GM23248 (cell line): ENCODE measurements around the gene SCCPDH. TPM values are rescaled to one million over a fixed set of nuclear protein-coding genes. Genes with fewer than 3 reads are reported as not detected.

Experiments
- DNase-seq: peaks from one replicate; pipeline ENCODE4 v3.0.0-alpha.2; 2015
- H2AFZ ChIP-seq: fragments of 200-600 bp; sonication (generic); 2 replicates; pipeline ENCODE4 v1.6.1; 2016; ENCODE audit warnings: antibody characterized with exemption
- H3F3A ChIP-seq: fragments of 200-600 bp; sonication (generic); 2 replicates; pipeline ENCODE4 v1.6.1; 2016; ENCODE audit warnings: mild to moderate bottlenecking, antibody characterized with exemption, mixed run types; ENCODE audit not compliant: insufficient read depth
- H3K27ac ChIP-seq: fragments of 200-600 bp; sonication (generic); 2 replicates; pipeline ENCODE4 v1.5.1; 2016; ENCODE audit warnings: mild to moderate bottlenecking
- H3K27me3 ChIP-seq: fragments of 200-600 bp; sonication (generic); replicated peaks from 2 replicates; pipeline ENCODE4 v1.6.1; 2016; ENCODE audit warnings: mild to moderate bottlenecking; ENCODE audit not compliant: insufficient read depth
- H3K36me3 ChIP-seq: fragments of 200-600 bp; sonication (generic); 2 replicates; pipeline ENCODE4 v1.6.1; 2016; ENCODE audit warnings: low read depth, mild to moderate bottlenecking
- H3K4me1 ChIP-seq: fragments of 200-600 bp; sonication (generic); 2 replicates; pipeline ENCODE4 v1.6.1; 2016; ENCODE audit warnings: mild to moderate bottlenecking; ENCODE audit not compliant: insufficient read depth
- H3K4me2 ChIP-seq: fragments of 200-600 bp; sonication (generic); one replicate; pipeline ENCODE4 v1.6.1; 2016; ENCODE audit warnings: mild to moderate bottlenecking; ENCODE audit not compliant: unreplicated experiment
- H3K4me3 ChIP-seq: fragments of 200-600 bp; sonication (generic); 2 replicates; pipeline ENCODE4 v1.5.1; 2016; ENCODE audit warnings: mild to moderate bottlenecking
- H3K79me2 ChIP-seq: fragments of 200-600 bp; sonication (generic); 2 replicates; pipeline ENCODE4 v1.6.1; 2016; ENCODE audit warnings: mild to moderate bottlenecking; ENCODE audit not compliant: insufficient read depth
- H3K9ac ChIP-seq: fragments of 200-600 bp; sonication (generic); 2 replicates; pipeline ENCODE4 v1.6.1; 2016; ENCODE audit warnings: mild to moderate bottlenecking
- H3K9me2 ChIP-seq: fragments of 200-600 bp; sonication (generic); 2 replicates; pipeline ENCODE4 v1.6.1; 2016; ENCODE audit warnings: mixed run types, mild to moderate bottlenecking, moderate library complexity; ENCODE audit not compliant: insufficient read depth
- H3K9me3 ChIP-seq: fragments of 200-600 bp; sonication (generic); one replicate; pipeline ENCODE4 v1.6.1; 2017; ENCODE audit warnings: low read depth
- H4K20me1 ChIP-seq: fragments of 200-600 bp; sonication (generic); 2 replicates; pipeline ENCODE4 v1.6.0; 2016; ENCODE audit not compliant: insufficient read depth
- EZH2 ChIP-seq: fragments of 200-600 bp; sonication (generic); IDR thresholded peaks from 2 replicates; pipeline ENCODE4 v1.6.1; 2018; ENCODE audit warnings: antibody characterized with exemption, mild to moderate bottlenecking; ENCODE audit not compliant: insufficient read depth, poor library complexity, severe bottlenecking
- EZH2phosphoT487 ChIP-seq: fragments of 200-600 bp; sonication (generic); IDR thresholded peaks from 2 replicates; pipeline ENCODE4 v1.6.1; 2018; ENCODE audit warnings: antibody characterized with exemption, moderate library complexity, mild to moderate bottlenecking, low read depth; ENCODE audit not compliant: insufficient read depth
- WGBS, 2 experiments: methylation state at CpG; one replicate each; pipeline ENCODE4 v1.1.6; 2015 to 2017; ENCODE audit warnings: low lambda C conversion rate in 2 of 2, low coverage in 1 of 2; ENCODE audit errors: missing lambda C conversion rate in 2 of 2; 5-methylcytosine and 5-hydroxymethylcytosine counted together
- in situ Hi-C: fragments of 300-500 bp; cut with MboI; formaldehyde crosslinking; loops from 2 replicates; pipeline ENCODE4 v1.15.0; 2020
- polyA plus RNA-seq: library from polyadenylated mRNA; unstranded; fragments of >200 nt; fragmentation: Nextera tagmentation; extraction: Ambion mirVana; gene quantifications from 2 replicates; pipeline ENCODE4 v1.2.1, GENCODE V29; 2016
- total RNA-seq: library from RNA; depleted of rRNA; stranded (reverse); fragments of >200 nt; shearing (Covaris generic); gene quantifications from 2 replicates; pipeline ENCODE4 v1.2.3, GENCODE V29; 2014

Gene SCCPDH
- total and polyA plus RNA-seq, 2 experiments from 2014 or later = 36.3 to 37.5 TPM

DNA sequence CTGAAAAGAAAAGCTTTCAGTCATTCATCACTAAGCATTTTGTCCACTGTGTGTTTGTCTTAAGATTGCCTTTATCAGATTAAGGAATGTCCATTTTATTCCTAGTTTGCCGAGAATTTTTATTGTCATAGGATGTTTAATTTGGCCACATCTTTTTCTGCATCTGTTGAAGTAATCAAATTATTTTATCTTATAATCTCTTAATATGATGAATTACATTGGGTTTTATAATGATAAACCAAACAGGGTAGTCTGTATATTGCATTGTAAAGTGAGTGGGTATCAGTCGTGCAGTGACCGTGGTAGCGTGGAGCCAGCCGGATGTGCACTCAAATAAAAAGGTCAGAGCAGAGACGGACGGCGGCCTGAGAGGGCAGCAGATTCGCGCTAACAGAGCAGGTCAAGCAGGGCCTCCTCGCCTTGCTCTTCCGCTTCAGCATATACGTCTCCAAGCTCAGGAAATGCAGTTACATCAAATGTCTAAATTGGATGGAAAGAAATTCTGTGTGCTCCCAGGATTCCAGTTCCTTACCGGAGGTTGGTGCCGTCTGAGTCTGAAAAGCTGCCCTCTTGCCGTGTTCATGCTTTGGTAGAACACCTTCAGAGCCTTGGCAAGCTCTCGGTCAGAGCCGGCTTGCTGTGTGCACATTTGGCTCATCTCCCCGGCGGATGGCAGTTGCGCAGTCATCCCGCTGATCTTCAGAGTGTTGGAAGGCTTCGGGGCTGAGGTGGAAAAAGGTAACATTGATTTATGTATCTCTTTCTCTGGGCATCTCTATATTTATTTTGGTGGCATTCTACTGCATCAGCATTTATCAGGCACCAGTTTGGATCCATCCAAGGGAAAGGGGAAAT lies 51.5 kb downstream of the SCCPDH start:
- TF ChIP-seq EZH2phosphoT487 (no peak), EZH2 (no peak)
- Histone ChIP-seq H4K20me1 (no peaks in the 10 kb centered on the region), H3K9me3 (no peaks in the 10 kb centered on the region), H3K9ac (no peak overlapping the region), H3K4me1 (no peaks in the 10 kb centered on the region), H3K79me2 (no peaks in the 10 kb centered on the region), H3K27ac (no peak overlapping the region), H3F3A (no peaks in the 10 kb centered on the region), H2AFZ (no peak overlapping the region), H3K9me2 (no peaks in the 10 kb centered on the region), H3K4me2 (no peak overlapping the region), H3K27me3 (no peaks in the 10 kb centered on the region), H3K36me3 (no peaks in the 10 kb centered on the region; the same call in 1 of the 2 replicates), H3K4me3 (no peak overlapping the region)
- DNase-seq = no peak
- in situ Hi-C loops = no loop called here
- WGBS, 2 experiments = 90 to 93% methylated on average over 23 of the region's 23 CpGs

DNA sequence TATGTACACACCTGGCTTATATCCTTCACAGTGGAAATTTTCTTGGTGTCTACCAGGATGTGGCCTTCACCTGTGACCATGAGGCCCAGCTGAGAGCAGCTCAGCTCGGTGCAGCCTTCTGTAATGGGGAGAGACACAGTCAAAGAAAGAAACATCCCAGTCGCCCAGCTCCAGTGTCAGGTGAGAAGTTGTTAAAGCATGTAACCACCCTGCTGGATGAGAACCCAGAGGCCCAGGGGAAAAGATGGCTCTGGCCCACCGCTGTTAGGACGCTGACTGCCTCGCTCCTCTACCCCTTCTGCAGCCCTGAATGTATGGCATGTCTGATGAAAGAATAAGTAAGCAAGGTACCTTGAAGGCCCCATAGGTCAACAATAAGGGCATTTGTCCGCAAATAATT lies 52.7 kb downstream of the SCCPDH start:
- Histone ChIP-seq H3K4me1 (0 out of 2 replicates have a peak, but pooled peaks cover 3% of the 10 kb centered on the region), H3K4me3 (no peak overlapping the region), H3F3A (no peaks in the 10 kb centered on the region; the same call in 1 of the 2 replicates), H3K4me2 (no peak overlapping the region), H3K36me3 (no peaks in the 10 kb centered on the region; the same call in 1 of the 2 replicates), H4K20me1 (no peaks in the 10 kb centered on the region), H3K27ac (no peak overlapping the region), H3K79me2 (no peaks in the 10 kb centered on the region), H3K9me3 (no peaks in the 10 kb centered on the region), H2AFZ (no peak overlapping the region), H3K9ac (no peak overlapping the region), H3K27me3 (no peaks in the 10 kb centered on the region), H3K9me2 (no peaks in the 10 kb centered on the region)
- DNase-seq = no peak
- WGBS, 2 experiments = 91 to 96% methylated on average over 5 to 6 of the region's 6 CpGs
- in situ Hi-C loops = no loop called here
- TF ChIP-seq EZH2 (no peak), EZH2phosphoT487 (no peak)

DNA sequence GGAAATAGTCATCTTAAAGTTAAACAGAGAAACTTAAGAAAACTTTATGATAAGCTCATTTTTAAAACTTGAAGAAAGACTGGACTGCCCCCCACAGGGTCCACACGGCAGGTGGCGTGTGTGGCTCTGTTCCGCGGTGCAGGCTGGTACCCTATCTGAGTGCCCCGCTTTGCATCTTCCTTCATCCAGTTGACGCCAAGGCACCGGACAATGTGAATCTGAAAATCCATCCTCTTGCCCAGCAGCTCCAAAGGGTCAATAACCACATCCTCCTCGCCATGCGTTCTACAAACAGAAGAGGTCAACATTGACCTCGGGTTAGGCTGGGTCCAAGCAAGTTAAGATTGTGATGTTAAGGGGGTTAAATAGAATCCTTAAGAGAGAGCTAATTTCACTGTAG lies 54.5 kb downstream of the SCCPDH start:
- Histone ChIP-seq H3F3A (peaks cover 6% of the 10 kb centered on the region), H3K27me3 (no peaks in the 10 kb centered on the region), H3K4me2 (no peak overlapping the region), H3K36me3 (no peaks in the 10 kb centered on the region; the same call in 1 of the 2 replicates), H3K4me3 (no peak overlapping the region), H3K9me2 (no peaks in the 10 kb centered on the region), H2AFZ (no peak overlapping the region), H3K79me2 (no peaks in the 10 kb centered on the region), H3K4me1 (peaks cover 11% of the 10 kb centered on the region; the same call in 1 of the 2 replicates), H3K9ac (no peak overlapping the region), H3K9me3 (no peaks in the 10 kb centered on the region), H4K20me1 (no peaks in the 10 kb centered on the region), H3K27ac (no peak overlapping the region)
- no peak for TF ChIP-seq EZH2
- WGBS, 2 experiments = 90 to 96% methylated on average over 10 of the region's 10 CpGs
- DNase-seq = no peak
- in situ Hi-C loops = no loop called here

DNA sequence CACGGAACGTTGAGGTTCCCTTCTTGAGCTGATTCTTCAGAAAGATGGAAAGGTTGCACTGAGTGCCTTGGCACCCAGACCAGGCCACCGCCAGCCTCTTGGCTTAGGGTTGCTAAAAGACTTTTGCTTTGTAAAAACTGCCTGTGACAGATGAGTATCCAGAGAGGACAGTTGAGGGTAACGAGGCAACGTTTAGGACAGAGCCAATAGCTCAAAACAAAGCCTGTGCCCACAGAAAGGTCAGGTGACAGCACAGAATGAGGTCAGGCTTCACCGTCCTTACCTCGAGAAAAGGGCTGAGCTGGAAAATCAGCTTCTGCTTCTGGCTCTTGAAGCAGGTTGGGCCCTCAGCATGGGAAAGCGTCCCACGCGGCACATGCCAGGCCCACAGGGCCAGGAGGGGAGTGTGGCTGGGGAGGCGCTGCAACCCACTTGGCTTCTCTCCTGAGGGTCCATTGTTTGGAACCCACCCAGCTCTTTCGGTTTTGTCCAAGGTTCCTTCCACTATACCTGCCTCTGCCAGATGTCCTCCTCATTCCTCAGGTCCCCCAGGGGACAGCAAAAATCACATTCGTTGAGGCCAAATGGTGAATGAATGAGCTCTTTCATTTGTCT lies 55.5 kb downstream of the SCCPDH start:
- no peak for TF ChIP-seq EZH2
- no peak for TF ChIP-seq EZH2phosphoT487
- Histone ChIP-seq H3K9ac (no peak overlapping the region), H3K79me2 (no peaks in the 10 kb centered on the region), H3K27ac (no peak overlapping the region), H3K4me1 (peaks cover 11% of the 10 kb centered on the region; the same call in 1 of the 2 replicates), H3K4me3 (no peak overlapping the region), H3K4me2 (no peak overlapping the region), H4K20me1 (no peaks in the 10 kb centered on the region), H3K27me3 (no peaks in the 10 kb centered on the region), H3F3A (peaks cover 6% of the 10 kb centered on the region), H3K36me3 (no peaks in the 10 kb centered on the region; the same call in 1 of the 2 replicates), H3K9me3 (no peaks in the 10 kb centered on the region), H2AFZ (no peak overlapping the region), H3K9me2 (no peaks in the 10 kb centered on the region)
- WGBS, 2 experiments = 97 to 98% methylated on average over 13 of the region's 13 CpGs
- in situ Hi-C loops = no loop called here
- no peak for DNase-seq
